IMR-90 (cell line): ENCODE measurements around the gene CACNB2. TPM values are rescaled to one million over a fixed set of nuclear protein-coding genes. Genes with fewer than 3 reads are reported as not detected.

ENCODE experiments used
- ATAC-seq: fragments of 200-7000 bp; cut with Tn5 transposase; 2 replicates; pipeline ENCODE4 v1.9.1; 2020; ENCODE audit warnings: low read depth, mild to moderate bottlenecking, moderate library complexity
- BruUV-seq: library from RNA; stranded (reverse); fragments of 400-500 nt; replicated peaks from 2 replicates; lab custom pipeline; 2021; lab: Mats Ljungman, UMichigan
- CTCF ChIA-PET: fragments of 300-600 bp; formaldehyde crosslinking; extraction: SDS; loops from one replicate; lab custom pipeline; 2021; ENCODE audit warnings: antibody characterized with exemption; lab: Yijun Ruan, JAX
- POLR2A ChIA-PET: fragments of 300-600 bp; sonication (Branson Sonifier 250); formaldehyde crosslinking; loops from one replicate; lab custom pipeline; 2022; ENCODE audit warnings: antibody characterized with exemption; ENCODE audit not compliant: unreplicated experiment; lab: Charles Lee
- DNase-seq: peaks from one replicate; pipeline ENCODE4 v3.0.0; 2013
- H2AFZ ChIP-seq: replicated peaks from 2 replicates; pipeline ENCODE3; 2013; ENCODE audit warnings: low read length, mild to moderate bottlenecking; ENCODE audit not compliant: poor library complexity
- H2AK5ac ChIP-seq: 2 replicates; pipeline ENCODE4 v1.6.1; 2013; ENCODE audit warnings: low read depth, low read length, inconsistent platforms
- H2AK9ac ChIP-seq: replicated peaks from 2 replicates; pipeline ENCODE3; 2013; ENCODE audit warnings: mild to moderate bottlenecking, low read depth, low read length, moderate library complexity; ENCODE audit not compliant: poor library complexity
- H2BK120ac ChIP-seq: 2 replicates; pipeline ENCODE4 v1.6.1; 2013; ENCODE audit warnings: low read depth, low read length, inconsistent platforms
- H2BK15ac ChIP-seq: 3 replicates; pipeline ENCODE4 v1.6.1; 2013; ENCODE audit warnings: low read depth, low read length, inconsistent platforms
- H2BK20ac ChIP-seq: 2 replicates; pipeline ENCODE4 v1.6.1; 2013; ENCODE audit warnings: low read depth, mild to moderate bottlenecking, inconsistent platforms, low read length, moderate library complexity
- H2BK5ac ChIP-seq: 2 replicates; pipeline ENCODE4 v1.6.1; 2013; ENCODE audit warnings: mild to moderate bottlenecking, low read depth, low read length, inconsistent platforms; ENCODE audit not compliant: poor library complexity, severe bottlenecking
- H3K14ac ChIP-seq: replicated peaks from 2 replicates; pipeline ENCODE4 v1.6.1; 2013; ENCODE audit warnings: low read depth, low read length, inconsistent platforms
- H3K18ac ChIP-seq: 2 replicates; pipeline ENCODE4 v1.6.1; 2013; ENCODE audit warnings: low read depth, low read length, control low read depth
- H3K23ac ChIP-seq: 2 replicates; pipeline ENCODE4 v1.6.1; 2013; ENCODE audit warnings: low read depth, low read length, inconsistent platforms
- H3K27ac ChIP-seq: 2 replicates; pipeline ENCODE4 v1.5.1; 2013; ENCODE audit warnings: mild to moderate bottlenecking, control low read depth, low read length; ENCODE audit not compliant: insufficient read depth
- H3K27me3 ChIP-seq: 2 replicates; pipeline ENCODE4 v1.6.1; 2013; ENCODE audit warnings: low read length; ENCODE audit not compliant: control insufficient read depth, insufficient read depth
- H3K36me3 ChIP-seq: 2 replicates; pipeline ENCODE4 v1.6.1; 2013; ENCODE audit warnings: low read length, mixed read lengths; ENCODE audit not compliant: control insufficient read depth, insufficient read depth
- H3K4ac ChIP-seq: 2 replicates; pipeline ENCODE4 v1.6.1; 2013; ENCODE audit warnings: low read depth, low read length, inconsistent platforms
- H3K4me1 ChIP-seq: 2 replicates; pipeline ENCODE4 v1.6.1; 2013; ENCODE audit warnings: low read length, mixed read lengths; ENCODE audit not compliant: control insufficient read depth, insufficient read depth
- H3K4me2 ChIP-seq: 2 replicates; pipeline ENCODE4 v1.6.1; 2013; ENCODE audit warnings: low read depth, mild to moderate bottlenecking, control low read depth, low read length, moderate library complexity
- H3K4me3 ChIP-seq: 2 replicates; pipeline ENCODE4 v1.5.1; 2013; ENCODE audit warnings: low read depth, mild to moderate bottlenecking, control low read depth, low read length, moderate library complexity; ENCODE audit not compliant: insufficient read depth
- H3K56ac ChIP-seq: 2 replicates; pipeline ENCODE4 v1.6.1; 2013; ENCODE audit warnings: low read length, inconsistent platforms; ENCODE audit not compliant: insufficient read depth; ENCODE audit errors: extremely low read depth
- H3K79me1 ChIP-seq, 2 experiments: 2 replicates each; pipeline ENCODE4 v1.6.1; 2013; ENCODE audit warnings: low read length in 2 of 2, inconsistent platforms in 1 of 2, low read depth in 1 of 2
- H3K9ac ChIP-seq: 2 replicates; pipeline ENCODE4 v1.6.1; 2013; ENCODE audit warnings: low read depth, low read length, control low read depth
- H3K9me1 ChIP-seq: 2 replicates; pipeline ENCODE4 v1.6.1; 2013; ENCODE audit warnings: low read length, inconsistent platforms; ENCODE audit not compliant: insufficient read depth
- H3K9me3 ChIP-seq: 2 replicates; pipeline ENCODE4 v1.6.1; 2013; ENCODE audit warnings: low read length; ENCODE audit not compliant: control insufficient read depth, insufficient read depth
- H4K20me1 ChIP-seq: 2 replicates; pipeline ENCODE4 v1.6.1; 2013; ENCODE audit warnings: low read length, inconsistent platforms; ENCODE audit not compliant: insufficient read depth
- H4K5ac ChIP-seq: 2 replicates; pipeline ENCODE4 v1.6.1; 2013; ENCODE audit warnings: mild to moderate bottlenecking, low read depth, low read length, control low read depth
- H4K8ac ChIP-seq, 2 experiments: 2 replicates each; pipeline ENCODE4 v1.6.1; 2013; ENCODE audit warnings: low read depth in 2 of 2, low read length in 2 of 2, control low read depth in 1 of 2, inconsistent platforms in 1 of 2
- H4K91ac ChIP-seq: 2 replicates; pipeline ENCODE4 v1.6.1; 2013; ENCODE audit warnings: low read depth, low read length, inconsistent platforms; ENCODE audit not compliant: insufficient read depth
- BHLHE40 ChIP-seq: fragments of 150-350 bp; IDR thresholded peaks from 2 replicates; pipeline ENCODE4 v1.6.1; 2016; ENCODE audit warnings: mild to moderate bottlenecking, low read depth, low read length
- CEBPB ChIP-seq: IDR thresholded peaks from 2 replicates; pipeline ENCODE4 v1.6.1; 2012; ENCODE audit warnings: low read depth, low read length, improper control_type of control experiment
- CHD1 ChIP-seq: IDR thresholded peaks from 2 replicates; pipeline ENCODE4 v1.6.1; 2012; ENCODE audit warnings: low read depth, low read length, improper control_type of control experiment
- CTCF ChIP-seq: conservative IDR thresholded peaks from 2 replicates; pipeline ENCODE4 v1.5.1; 2012; ENCODE audit warnings: mild to moderate bottlenecking, low read depth, low read length, improper control_type of control experiment
- ELK1 ChIP-seq: fragments of 150-350 bp; IDR thresholded peaks from 2 replicates; pipeline ENCODE4 v1.6.1; 2016; ENCODE audit warnings: low read depth, mild to moderate bottlenecking, low read length, moderate library complexity, borderline replicate concordance
- FOS ChIP-seq: fragments of 150-350 bp; IDR thresholded peaks from 2 replicates; pipeline ENCODE4 v1.6.1; 2016; ENCODE audit warnings: low read depth, low read length
- MAFK ChIP-seq: IDR thresholded peaks from 2 replicates; pipeline ENCODE4 v1.6.1; 2012; ENCODE audit warnings: low read depth, low read length, improper control_type of control experiment
- MAZ ChIP-seq: IDR thresholded peaks from 2 replicates; pipeline ENCODE4 v1.6.1; 2012; ENCODE audit warnings: low read depth, mild to moderate bottlenecking, low read length, improper control_type of control experiment, moderate library complexity, borderline replicate concordance
- MXI1 ChIP-seq: IDR thresholded peaks from 2 replicates; pipeline ENCODE4 v1.6.1; 2012; ENCODE audit warnings: low read depth, mild to moderate bottlenecking, low read length, moderate library complexity, borderline replicate concordance
- NFE2L2 ChIP-seq: fragments of 150-350 bp; IDR thresholded peaks from 2 replicates; pipeline ENCODE4 v1.6.1; 2016; ENCODE audit warnings: low read depth, mild to moderate bottlenecking, low read length
- POLR2A ChIP-seq: IDR thresholded peaks from 2 replicates; pipeline ENCODE4 v1.6.1; 2012; ENCODE audit warnings: mild to moderate bottlenecking, low read depth, low read length
- RAD21 ChIP-seq: IDR thresholded peaks from 2 replicates; pipeline ENCODE4 v1.6.1; 2012; ENCODE audit warnings: low read length, improper control_type of control experiment
- RCOR1 ChIP-seq: IDR thresholded peaks from 2 replicates; pipeline ENCODE4 v1.6.1; 2012; ENCODE audit warnings: mild to moderate bottlenecking, low read length, improper control_type of control experiment; ENCODE audit not compliant: insufficient replicate concordance
- RFX5 ChIP-seq: IDR thresholded peaks from 2 replicates; pipeline ENCODE4 v1.8.0; 2012; ENCODE audit warnings: low read depth, mild to moderate bottlenecking, low read length, moderate library complexity
- SMC3 ChIP-seq: fragments of 150-350 bp; IDR thresholded peaks from 2 replicates; pipeline ENCODE4 v1.6.1; 2016; ENCODE audit warnings: low read depth, mild to moderate bottlenecking, antibody characterized with exemption, low read length, moderate library complexity
- USF2 ChIP-seq: fragments of 150-350 bp; IDR thresholded peaks from 2 replicates; pipeline ENCODE4 v1.6.1; 2017; ENCODE audit warnings: mild to moderate bottlenecking, antibody characterized with exemption, low read length, low read depth
- dilution Hi-C: fragments of 300-500 bp; cut with HindIII; formaldehyde crosslinking; loops from one replicate; pipeline ENCODE4 v1.14.3; 2018; ENCODE audit warnings: low sequenced_read_pairs; ENCODE audit not compliant: unreplicated experiment
- in situ Hi-C: fragments of 300-500 bp; cut with MboI; formaldehyde crosslinking; loops from 3 replicates; pipeline ENCODE4 v1.14.3; 2019; ENCODE audit warnings: low sequenced_read_pairs, inconsistent platforms, mixed read lengths
- intact Hi-C: fragments of 100-400 bp; cut with micrococcal nuclease; formaldehyde crosslinking; loops from 2 replicates; pipeline ENCODE4 v1.10.0; 2022
- polyA plus RNA-seq, 3 experiments: library from polyadenylated mRNA; depleted of rRNA; stranded (reverse); fragments of >200 nt; gene quantifications; 2 replicates each; pipeline ENCODE4 v1.2.3, GENCODE V29; 2012; ENCODE audit warnings: low replicate concordance in 1 of 3
- total RNA-seq: library from RNA; depleted of rRNA; stranded (reverse); fragments of >200 nt; gene quantifications from 2 replicates; pipeline ENCODE4 v1.2.3, GENCODE V29; 2012

CACNB2 gene
- total and polyA plus RNA-seq, 2 of the 4 experiments (the other 2 are of a cell fraction), result 0.36 TPM

- Histone ChIP-seq H3K27me3 (peaks cover 4% of the 10 kb centered on the region), H3K4me1 (peaks cover 4% of the 10 kb centered on the region), H2BK20ac (no peak overlapping the region), H2BK5ac (no peak overlapping the region), H2BK120ac (no peak overlapping the region), H2AK9ac (no peak overlapping the region), H2BK15ac (no peak overlapping the region), H4K5ac (no peak overlapping the region), H3K79me1 (no peaks in the 10 kb centered on the region), H3K36me3 (no peaks in the 10 kb centered on the region), H4K20me1 (no peaks in the 10 kb centered on the region), H3K56ac (no peak overlapping the region), H3K4me2 (no peak overlapping the region), H3K9ac (no peak overlapping the region), H4K8ac (no peak overlapping the region), H3K27ac (no peak overlapping the region), H2AFZ (no peak overlapping the region), H2AK5ac (no peak overlapping the region), H3K18ac (no peak overlapping the region), H3K9me1 (no peaks in the 10 kb centered on the region), H3K9me3 (no peaks in the 10 kb centered on the region), H3K14ac (no peak overlapping the region), H3K23ac (no peak overlapping the region), H3K4me3 (no peak overlapping the region), H3K4ac (no peak overlapping the region), H4K91ac (no peak overlapping the region)
- DNase-seq (no peak), ATAC-seq (no peak)
- CTCF ChIA-PET, result no interaction called here
- intact Hi-C loops, result loop anchor here (5.0 kb wide), 1 partner anchor 52 kb away; no protein-coding TSS in a partner anchor
- POLR2A ChIA-PET, result no interaction called here
- TF ChIP-seq BHLHE40 (no peak), MAFK (no peak), CTCF (no peak), ELK1 (no peak), CEBPB (no peak), USF2 (no peak), MAZ (no peak), NFE2L2 (no peak), MXI1 (no peak), SMC3 (no peak), CHD1 (no peak), RCOR1 (no peak), RAD21 (no peak), RFX5 (no peak), FOS (no peak), POLR2A (no peak)
- dilution Hi-C loops, result no loop called here
- in situ Hi-C loops, result no loop called here
- no TSS peak for BruUV-seq
Measured at GRCh38 chr10:18155321-18155720, 15.1 kb downstream of the CACNB2 start.
